NCI-H146 (cell line): Measurements from ENCODE around the gene MYO16.

ENCODE experiments used
- DNase-seq: peaks from one replicate; lab custom pipeline; 2025; lab: John Stamatoyannopoulos, UW

Gene MYO16

GRCh38 chr13:108797354-108797753, 167.9 kb downstream of the MYO16 start:
- DNase-seq: no peak

DNA sequence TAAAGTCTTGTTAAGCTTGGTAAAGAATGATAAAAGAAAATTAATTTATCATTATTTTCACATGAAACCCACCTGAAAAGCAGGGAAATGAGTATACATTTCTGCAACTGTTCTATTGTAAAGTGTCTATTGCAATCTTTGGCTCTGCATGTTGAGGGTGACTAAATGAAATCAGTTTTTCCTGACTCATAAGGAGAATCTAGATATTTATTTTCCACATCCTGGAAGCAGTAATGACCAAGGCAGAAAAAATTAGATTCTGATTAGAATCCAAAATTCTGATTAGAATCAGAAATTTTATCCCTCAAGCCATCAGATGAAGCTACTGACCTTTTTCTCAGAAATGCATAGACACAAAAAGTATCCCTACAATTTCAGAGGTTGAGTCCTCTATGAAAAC, 178.4 kb downstream of the MYO16 start:
- no peak for DNase-seq

GRCh38 chr13:108812165-108812564, 182.8 kb downstream of the MYO16 start:
- no peak for DNase-seq

DNA sequence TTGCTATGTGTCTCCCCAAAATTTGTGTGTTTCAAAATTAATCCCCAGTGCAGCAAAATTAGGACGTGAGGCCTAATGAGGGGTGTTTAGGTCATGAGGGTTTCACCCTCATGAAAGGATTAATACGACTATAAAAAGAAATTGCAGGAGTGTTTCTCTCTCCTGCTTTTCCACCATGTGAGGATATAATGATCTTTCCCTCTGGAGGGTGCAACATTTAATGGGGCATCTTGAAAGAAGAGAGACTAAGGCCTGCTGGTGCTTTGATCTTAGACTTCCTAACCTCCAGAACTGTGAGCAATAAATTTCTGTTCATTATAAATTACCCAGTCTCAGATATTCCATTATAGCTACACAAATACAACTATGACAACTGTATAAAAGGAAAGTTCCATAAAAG, 183.2 kb downstream of the MYO16 start:
- DNase-seq: no peak

DNA sequence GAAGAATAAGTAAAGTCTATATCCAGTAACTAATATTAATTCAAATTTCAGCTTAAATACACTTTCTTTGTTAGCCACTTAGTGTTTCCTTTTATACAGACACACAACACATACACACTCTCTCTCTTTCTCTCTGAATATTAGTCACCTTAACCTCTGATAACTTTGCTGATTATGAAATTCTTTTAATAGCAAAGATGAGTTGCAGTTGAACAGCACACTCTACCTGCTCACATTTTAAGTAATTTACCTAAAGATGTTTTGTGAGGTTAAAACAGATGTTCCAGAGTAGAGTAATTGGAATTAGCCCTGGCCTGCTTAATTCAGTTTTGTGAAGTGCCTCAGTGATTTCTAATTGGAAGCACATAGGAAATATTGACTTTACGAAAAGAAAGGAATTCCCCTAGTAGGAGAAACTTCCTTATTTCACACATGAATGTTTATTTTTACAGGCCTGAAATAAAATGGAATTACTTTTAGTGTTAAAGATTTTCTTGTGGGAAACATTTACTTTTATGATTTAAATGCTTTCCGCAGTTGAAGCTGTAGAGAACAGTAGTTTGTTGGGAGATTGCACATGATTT, 184.3 kb downstream of the MYO16 start:
- no peak for DNase-seq

GRCh38 chr13:108816375-108816774, 187.0 kb downstream of the MYO16 start:
- DNase-seq: no peak

DNA sequence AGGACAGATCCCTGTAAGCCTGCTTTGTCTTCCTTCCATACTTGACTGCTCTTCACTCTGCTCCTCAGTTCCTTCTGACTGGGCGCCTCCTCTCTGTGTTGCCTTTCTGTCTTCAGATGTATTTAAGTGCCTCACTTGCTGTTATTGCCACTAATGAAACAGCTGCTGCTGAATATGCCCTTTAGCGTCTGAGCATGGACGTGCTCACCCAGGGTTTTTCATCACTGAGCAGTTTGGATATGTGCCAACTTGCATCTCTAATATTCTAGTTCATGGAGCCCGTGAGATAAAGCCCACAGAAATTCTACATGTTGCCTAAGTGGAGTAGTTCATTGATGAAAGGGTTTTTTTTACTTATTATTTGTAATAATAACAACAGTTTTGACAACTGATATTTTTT, 198.2 kb downstream of the MYO16 start:
- no peak for DNase-seq

DNA sequence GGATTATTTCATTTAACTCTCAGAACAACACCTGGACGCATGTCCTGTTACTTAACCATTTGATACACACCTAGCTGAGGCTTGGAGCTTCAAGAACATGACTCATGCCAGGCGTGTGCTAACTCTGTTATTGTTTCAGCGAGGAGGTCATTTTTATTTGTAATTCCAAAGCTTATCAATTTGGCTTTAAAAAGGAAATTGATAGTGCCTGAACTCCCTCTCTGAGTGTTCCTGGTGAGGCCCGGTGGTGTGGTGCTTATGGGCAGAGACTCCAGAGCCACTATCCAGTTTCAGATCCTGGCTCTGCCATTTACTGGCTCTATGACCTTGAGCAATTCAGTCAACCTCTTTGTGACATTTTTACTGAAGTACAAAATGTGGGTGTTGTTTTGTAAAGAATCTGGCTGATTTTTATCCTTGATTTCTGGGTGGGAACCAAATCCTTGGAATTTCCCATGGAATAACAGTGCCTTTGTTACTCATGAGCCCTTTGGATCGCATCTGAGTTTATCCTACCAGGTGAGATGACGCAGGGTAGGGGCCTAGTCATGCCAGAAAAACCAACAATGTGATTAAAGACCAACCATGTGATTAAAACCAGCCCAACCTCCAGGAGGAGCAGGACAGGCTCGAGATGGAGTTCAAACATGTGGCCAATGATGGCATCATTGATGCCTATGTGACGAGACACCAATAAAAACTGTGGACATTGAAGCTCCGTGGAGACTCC, 198.8 kb downstream of the MYO16 start:
- no peak for DNase-seq

- DNase-seq: no peak
Observed at GRCh38 chr13:108830916-108831315, 201.5 kb downstream of the MYO16 start.

GRCh38 chr13:108833531-108833930, 204.1 kb downstream of the MYO16 start:
- DNase-seq: no peak

GRCh38 chr13:108834193-108834592, 204.8 kb downstream of the MYO16 start:
- no peak for DNase-seq

DNA sequence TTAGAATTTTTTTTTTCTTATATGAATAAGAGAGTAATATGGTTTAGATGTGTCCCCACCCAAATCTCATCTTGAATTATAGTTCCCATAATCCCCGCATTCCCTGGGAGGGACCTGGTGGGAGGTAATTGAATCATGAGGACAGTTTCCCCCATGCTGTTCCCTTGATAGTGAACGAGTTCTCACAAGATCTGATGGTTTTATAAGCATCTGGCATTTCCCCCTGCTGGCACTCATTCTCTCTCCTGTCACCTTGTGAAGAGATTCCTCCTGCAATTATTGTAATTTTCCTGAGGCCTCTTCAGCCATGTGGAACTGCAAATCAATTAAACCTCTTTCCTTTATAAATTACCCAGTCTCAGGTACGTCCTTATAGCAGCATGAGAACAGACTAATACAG, 205.7 kb downstream of the MYO16 start:
- no peak for DNase-seq

DNA sequence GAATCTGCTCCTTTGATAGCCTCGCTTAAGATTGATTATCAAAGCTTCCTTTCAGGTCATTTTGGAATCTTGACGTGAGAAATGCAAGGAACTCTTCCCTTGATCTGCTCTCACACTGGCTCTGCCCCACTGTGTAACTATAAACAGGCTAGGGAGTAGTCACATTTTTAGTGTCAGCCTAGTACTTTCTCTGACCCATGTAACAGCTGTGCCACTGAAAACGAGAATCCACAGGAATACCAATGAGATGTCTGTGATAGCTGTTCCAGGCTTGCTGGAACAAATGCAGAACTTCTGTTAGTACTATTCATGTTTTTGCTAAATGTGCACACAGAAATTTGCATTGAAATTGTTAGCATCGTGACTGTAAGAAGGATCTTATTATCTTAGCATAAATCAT, 221.3 kb downstream of the MYO16 start:
- no peak for DNase-seq

- DNase-seq: no peak
Observed at GRCh38 chr13:108851660-108852059, 222.2 kb downstream of the MYO16 start.

- no peak for DNase-seq
Observed at GRCh38 chr13:108853031-108853430, 223.6 kb downstream of the MYO16 start.

GRCh38 chr13:108855737-108856387, 226.5 kb downstream of the MYO16 start:
- no peak for DNase-seq

- DNase-seq: no peak
Observed at GRCh38 chr13:108858676-108859075, 229.3 kb downstream of the MYO16 start.

DNA sequence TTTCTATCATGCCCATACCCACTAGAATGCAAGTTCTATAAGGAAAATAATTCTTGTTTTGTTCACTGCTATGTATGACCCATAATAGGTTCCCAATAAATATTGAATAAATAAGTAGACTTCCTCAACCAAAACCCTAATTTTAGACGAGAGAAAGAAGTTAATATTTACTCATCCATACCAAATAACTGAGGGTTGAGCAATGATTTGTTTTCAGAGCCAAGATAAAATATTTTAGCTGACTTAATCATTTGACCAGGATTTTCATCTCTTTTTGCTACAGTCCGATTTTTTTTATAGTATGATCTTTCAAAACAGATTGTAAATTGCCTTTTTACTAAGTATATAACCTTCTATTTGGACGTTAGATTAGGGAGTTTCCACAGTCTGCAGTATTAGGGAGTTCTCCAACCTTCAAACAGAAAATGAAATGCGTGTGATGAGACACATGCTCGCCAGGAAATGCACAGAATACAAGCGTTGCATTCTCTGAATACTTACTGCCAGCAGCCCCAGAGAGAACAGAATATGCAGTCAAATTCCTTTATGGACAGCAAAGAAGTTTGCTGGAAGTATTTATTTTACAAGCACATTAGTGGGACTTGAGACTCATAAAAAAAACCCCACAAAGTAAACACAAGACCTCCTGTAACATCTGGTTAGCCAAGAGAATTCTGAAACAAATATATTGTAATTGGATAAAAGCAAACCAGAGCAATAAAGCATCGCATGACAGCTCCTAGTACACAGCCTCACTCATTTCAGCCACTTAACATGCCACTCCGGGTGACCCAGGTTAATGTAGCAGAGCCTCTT, 230.0 kb downstream of the MYO16 start:
- no peak for DNase-seq

- DNase-seq: no peak
Observed at GRCh38 chr13:108860418-108860817, 231.0 kb downstream of the MYO16 start.

- no peak for DNase-seq
Observed at GRCh38 chr13:108877300-108877699, 247.9 kb downstream of the MYO16 start.

DNA sequence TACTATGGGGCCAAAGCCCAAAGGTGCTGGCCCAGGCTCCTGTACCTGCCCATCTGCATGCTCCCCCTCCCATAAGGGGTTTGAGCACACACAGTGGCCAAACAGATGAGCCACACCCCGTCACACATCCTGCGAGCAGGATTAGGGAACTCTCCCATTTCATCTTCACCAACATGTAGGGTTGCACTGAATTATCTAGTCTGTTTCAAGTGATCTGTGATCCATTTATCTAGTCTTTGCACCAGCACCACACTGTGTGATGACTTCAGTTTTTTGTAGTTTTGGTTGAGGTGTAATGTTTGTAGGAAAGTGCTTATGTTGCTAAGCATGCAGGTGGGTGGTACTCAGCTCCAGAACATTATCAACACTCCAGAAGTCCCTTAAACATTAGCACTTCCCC, 249.3 kb downstream of the MYO16 start:
- no peak for DNase-seq

- no peak for DNase-seq
Observed at GRCh38 chr13:108889324-108889984, 260.0 kb downstream of the MYO16 start.
